WI38 (cell line): ENCODE data around the gene NR0B2.

Source experiments
- H3K4me3 ChIP-seq: 2 replicates; pipeline ENCODE4 v1.5.1; 2011; ENCODE audit warnings: low read depth, mild to moderate bottlenecking, control low read depth, low read length
- TF ChIP-seq, protein P1 (sequence below): IDR thresholded peaks from 2 replicates; pipeline ENCODE4 v1.5.1; 2012; ENCODE audit warnings: low read depth, mild to moderate bottlenecking, control low read depth, low read length

The NR0B2 gene

DNA sequence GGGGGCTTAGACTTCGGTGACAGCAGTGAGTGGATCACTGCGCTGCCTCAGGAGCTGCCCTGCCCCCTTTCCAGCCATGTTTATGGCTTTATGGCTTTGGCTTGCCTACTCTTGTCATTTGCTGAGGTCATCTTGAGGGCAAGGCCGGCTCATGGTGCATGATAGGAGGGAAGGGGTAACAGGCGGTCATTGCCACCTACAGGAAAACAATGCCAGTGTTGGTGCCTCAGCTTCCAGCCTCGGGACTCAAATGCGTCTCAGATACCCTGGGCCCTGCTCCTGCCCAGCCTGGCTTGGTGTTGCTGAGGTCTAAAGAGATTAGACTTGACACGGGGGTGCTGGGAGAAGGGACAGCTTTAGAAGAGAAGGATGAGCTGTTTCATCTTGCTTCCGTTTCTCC, 32.0 kb upstream of the NR0B2 start:
- H3K4me3 ChIP-seq: no peak overlapping the region
- TF ChIP-seq, protein P1, sequence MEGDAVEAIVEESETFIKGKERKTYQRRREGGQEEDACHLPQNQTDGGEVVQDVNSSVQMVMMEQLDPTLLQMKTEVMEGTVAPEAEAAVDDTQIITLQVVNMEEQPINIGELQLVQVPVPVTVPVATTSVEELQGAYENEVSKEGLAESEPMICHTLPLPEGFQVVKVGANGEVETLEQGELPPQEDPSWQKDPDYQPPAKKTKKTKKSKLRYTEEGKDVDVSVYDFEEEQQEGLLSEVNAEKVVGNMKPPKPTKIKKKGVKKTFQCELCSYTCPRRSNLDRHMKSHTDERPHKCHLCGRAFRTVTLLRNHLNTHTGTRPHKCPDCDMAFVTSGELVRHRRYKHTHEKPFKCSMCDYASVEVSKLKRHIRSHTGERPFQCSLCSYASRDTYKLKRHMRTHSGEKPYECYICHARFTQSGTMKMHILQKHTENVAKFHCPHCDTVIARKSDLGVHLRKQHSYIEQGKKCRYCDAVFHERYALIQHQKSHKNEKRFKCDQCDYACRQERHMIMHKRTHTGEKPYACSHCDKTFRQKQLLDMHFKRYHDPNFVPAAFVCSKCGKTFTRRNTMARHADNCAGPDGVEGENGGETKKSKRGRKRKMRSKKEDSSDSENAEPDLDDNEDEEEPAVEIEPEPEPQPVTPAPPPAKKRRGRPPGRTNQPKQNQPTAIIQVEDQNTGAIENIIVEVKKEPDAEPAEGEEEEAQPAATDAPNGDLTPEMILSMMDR: no peak

DNA sequence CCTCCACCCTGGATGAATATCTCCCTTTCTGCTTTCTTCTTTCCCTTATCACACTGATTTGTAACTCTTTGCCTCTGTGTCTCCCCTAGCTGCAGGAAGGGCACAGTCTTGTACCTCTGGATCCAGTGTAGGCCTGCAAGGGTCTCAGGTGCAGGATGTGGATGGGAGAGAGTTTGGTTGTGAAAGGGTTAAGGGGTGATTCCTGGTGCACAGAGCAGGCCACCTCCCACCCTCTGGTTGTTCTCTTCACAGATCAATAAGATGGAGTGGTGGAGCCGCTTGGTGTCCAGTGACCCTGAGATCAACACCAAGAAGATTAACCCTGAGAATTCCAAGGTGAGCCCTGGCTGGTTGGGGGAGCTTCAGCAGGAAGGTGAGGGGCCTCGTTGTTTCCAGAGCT, 31.4 kb upstream of the NR0B2 start:
- TF ChIP-seq, protein P1: no peak
- H3K4me3 ChIP-seq: no peak overlapping the region

DNA sequence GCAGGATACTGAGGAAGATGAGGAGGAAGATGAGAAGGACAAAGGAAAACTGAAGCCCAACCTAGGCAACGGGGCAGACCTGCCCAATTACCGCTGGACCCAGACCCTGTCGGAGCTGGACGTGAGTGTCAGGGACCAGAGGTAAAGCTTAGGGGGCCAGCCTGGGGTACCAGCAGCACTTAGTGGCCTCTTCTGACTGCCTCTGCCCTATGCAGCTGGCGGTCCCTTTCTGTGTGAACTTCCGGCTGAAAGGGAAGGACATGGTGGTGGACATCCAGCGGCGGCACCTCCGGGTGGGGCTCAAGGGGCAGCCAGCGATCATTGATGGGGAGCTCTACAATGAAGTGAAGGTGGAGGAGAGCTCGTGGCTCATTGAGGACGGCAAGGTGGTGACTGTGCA, 28.9 kb upstream of the NR0B2 start:
- no peak overlapping the region for H3K4me3 ChIP-seq
- TF ChIP-seq, protein P1: no peak

DNA sequence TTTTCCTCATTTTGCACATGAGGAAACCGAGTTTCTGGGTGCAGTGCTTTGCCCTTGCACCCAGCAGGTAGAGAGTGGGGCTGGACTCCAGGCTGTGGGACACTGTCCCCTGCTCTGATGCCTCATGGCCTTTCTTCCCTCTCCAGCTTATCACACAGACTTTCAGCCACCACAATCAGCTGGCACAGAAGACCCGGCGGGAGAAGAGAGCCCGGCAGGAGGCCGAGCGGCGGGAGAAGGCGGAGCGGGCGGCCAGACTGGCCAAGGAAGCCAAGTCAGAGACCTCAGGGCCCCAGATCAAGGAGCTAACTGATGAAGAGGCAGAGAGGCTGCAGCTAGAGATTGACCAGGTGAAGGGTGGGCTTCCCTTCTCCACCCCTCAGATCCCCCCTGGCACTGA, 27.5 kb upstream of the NR0B2 start:
- TF ChIP-seq, protein P1: no peak

DNA sequence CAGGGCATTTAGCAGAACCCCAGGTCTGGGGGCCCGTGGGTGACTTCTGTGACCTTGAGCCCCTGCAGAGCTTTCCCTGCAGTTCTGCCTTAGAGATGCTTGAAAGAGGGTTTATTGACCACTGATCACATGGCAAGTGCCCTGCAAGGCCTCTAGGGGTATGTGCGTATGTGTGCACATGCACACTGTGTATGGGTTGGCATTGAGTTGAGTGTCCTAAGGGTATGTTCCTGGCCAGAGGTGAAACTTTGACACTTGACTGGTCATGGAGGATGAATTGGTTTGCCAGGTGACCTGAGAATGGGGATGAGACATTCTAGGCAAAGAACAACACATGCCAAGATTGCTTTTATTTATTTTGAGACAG, 24.9 kb upstream of the NR0B2 start:
- TF ChIP-seq, protein P1: no peak

More for the DNA sequence above, 27.5 kb upstream of the NR0B2 start:
- no peak overlapping the region for H3K4me3 ChIP-seq

DNA sequence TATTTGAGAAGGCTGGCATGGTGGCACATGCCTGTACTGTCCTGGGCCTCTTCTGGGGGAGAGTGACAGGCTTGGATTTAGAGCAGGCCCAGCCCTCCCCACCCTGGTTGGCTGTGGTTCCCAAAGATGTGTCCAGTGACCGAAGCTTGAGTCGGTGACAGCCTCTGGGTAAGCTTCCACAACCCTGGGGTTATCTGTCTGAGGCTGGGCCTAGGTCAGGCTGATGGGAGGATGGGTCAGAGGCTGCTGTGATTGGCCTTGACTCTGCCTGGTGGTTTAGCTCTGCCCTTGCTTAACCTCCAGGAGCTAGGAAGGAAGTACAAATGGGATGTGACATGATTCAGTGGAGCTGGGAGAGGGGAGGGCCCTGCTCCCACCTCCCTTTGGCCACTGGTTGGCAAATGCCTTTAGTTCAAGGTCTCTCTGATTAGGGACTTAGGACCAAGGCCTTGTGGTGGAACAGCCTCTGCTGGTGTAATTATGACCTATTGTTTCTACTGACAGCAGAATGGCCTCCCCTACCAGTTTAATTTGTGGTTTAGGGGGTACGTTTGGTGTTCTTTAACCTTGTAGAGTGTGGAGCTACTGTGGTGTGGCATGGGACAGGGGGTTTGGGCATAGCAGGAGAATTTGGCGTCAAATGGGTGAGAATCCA, 24.4 kb upstream of the NR0B2 start:
- H3K4me3 ChIP-seq: no peak overlapping the region

More for the DNA sequence above, 24.9 kb upstream of the NR0B2 start:
- H3K4me3 ChIP-seq: no peak overlapping the region

DNA sequence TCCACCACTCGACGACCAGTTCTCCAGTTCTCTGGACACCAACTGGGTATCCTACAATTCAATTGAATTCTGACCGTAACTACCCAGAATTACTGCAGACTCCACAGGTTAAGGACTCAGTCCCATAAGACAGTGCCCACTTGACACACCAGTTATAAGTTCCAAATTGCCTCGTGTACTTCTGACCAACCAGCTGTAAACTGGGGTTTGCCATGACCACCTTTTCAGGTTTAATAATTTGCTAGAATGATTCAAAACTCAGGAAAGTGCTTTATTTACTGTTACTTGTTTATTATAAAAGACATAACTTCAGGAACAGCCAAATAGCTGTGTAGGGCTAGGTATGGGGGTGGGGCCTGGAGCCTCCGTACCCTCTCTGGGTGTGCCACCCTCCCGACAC, 23.0 kb upstream of the NR0B2 start:
- no peak overlapping the region for H3K4me3 ChIP-seq
- TF ChIP-seq, protein P1: no peak

More for the DNA sequence above, 24.4 kb upstream of the NR0B2 start:
- TF ChIP-seq, protein P1: no peak
